SK-N-SH (cell line): ENCODE data around the gene ESRP2.

Experiments
- ELF1 ChIP-seq: IDR thresholded peaks from 2 replicates; pipeline ENCODE4 v1.4.0; 2012
- MEF2A ChIP-seq: IDR thresholded peaks from 2 replicates; pipeline ENCODE4 v1.4.0; 2012; ENCODE audit warnings: low read depth, borderline replicate concordance
- POLR2AphosphoS5 ChIP-seq: IDR thresholded peaks from 2 replicates; pipeline ENCODE4 v1.6.1; 2012; ENCODE audit warnings: low read depth, low read length
- YY1 ChIP-seq: IDR thresholded peaks from 2 replicates; pipeline ENCODE4 v1.4.0; 2012; ENCODE audit warnings: low read depth, mild to moderate bottlenecking
- TF ChIP-seq, protein P1 (sequence below): IDR thresholded peaks from 2 replicates; pipeline ENCODE4 v1.4.0; 2012; ENCODE audit warnings: low read depth
- TF ChIP-seq, protein P2 (sequence below): fragments of 200-600 bp; sonication (generic); IDR thresholded peaks from 2 replicates; pipeline ENCODE4 v1.6.1; 2017; ENCODE audit warnings: antibody characterized with exemption, mild to moderate bottlenecking, moderate library complexity

DNA sequence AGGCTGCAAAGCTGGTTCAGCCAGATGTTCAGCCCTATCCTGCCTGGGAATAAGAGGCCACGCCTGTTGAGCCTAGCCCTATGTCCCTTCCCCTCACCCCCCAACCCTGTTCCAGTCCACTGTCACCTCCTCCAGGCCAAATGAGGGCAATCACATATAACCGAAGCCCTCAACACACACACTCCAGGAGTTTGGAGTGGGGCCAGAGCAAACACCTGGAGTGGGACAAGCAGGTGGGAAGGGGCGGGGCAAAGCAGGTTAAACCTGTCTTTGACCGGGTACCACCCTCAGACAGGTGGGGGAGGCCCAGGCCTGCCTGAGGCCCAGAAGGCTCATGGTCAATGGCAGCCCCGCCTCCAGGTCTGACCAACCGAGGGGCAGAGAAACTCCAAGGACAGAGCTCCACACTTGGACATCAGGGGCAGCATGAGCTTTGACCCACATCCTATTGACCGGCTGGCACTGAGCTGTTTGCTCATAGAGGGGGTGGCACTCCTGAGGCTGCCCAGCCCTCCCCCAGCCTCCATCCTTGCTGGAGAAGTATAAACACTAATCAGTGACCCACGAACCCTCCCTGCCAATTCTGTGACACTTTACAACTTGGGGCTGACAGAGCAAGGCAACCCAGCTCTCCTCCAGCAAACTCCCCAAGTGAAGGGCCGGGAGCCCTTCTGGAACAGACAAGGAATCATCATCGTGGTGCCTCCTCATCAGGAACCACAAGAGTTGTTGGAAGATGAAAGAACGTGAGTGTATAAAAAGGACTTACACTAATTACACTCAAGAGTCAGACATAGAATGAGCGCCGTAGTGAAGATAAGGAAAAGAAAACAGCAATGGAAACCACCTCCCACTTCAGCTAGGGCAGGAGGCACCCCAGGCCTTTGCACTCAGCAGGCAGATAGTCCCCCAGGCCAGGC lies 1.5 kb downstream of the ESRP2 start:
- TF ChIP-seq ELF1 = no peak
- TF ChIP-seq MEF2A = no peak
- no peak for TF ChIP-seq POLR2AphosphoS5
- no peak for TF ChIP-seq YY1
- TF ChIP-seq, protein P1, sequence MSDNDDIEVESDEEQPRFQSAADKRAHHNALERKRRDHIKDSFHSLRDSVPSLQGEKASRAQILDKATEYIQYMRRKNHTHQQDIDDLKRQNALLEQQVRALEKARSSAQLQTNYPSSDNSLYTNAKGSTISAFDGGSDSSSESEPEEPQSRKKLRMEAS = no peak
- TF ChIP-seq, protein P2, sequence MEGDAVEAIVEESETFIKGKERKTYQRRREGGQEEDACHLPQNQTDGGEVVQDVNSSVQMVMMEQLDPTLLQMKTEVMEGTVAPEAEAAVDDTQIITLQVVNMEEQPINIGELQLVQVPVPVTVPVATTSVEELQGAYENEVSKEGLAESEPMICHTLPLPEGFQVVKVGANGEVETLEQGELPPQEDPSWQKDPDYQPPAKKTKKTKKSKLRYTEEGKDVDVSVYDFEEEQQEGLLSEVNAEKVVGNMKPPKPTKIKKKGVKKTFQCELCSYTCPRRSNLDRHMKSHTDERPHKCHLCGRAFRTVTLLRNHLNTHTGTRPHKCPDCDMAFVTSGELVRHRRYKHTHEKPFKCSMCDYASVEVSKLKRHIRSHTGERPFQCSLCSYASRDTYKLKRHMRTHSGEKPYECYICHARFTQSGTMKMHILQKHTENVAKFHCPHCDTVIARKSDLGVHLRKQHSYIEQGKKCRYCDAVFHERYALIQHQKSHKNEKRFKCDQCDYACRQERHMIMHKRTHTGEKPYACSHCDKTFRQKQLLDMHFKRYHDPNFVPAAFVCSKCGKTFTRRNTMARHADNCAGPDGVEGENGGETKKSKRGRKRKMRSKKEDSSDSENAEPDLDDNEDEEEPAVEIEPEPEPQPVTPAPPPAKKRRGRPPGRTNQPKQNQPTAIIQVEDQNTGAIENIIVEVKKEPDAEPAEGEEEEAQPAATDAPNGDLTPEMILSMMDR = no peak
